HEK293T (cell line): Measurements from ENCODE around the gene C14orf180.

Experiments used
- CTCF ChIA-PET: fragments of 350-600 bp; formaldehyde crosslinking; extraction: SDS; loops from one replicate; lab custom pipeline; 2021; ENCODE audit warnings: antibody characterized with exemption, inconsistent platforms; lab: Yijun Ruan, JAX
- POLR2A ChIA-PET: fragments of 350-600 bp; formaldehyde crosslinking; extraction: SDS; loops from one replicate; lab custom pipeline; 2020; ENCODE audit warnings: antibody characterized with exemption, inconsistent platforms; lab: Yijun Ruan, JAX
- DNase-seq: peaks from one replicate; pipeline ENCODE4 v3.0.0; 2012; ENCODE audit warnings: mixed read lengths; ENCODE audit errors: extremely low spot score
- ARNT ChIP-seq: fragments of 450-650 bp; IDR thresholded peaks from 2 replicates; pipeline ENCODE4 v1.6.1; 2017; ENCODE audit warnings: mild to moderate bottlenecking
- BHLHE40 ChIP-seq: fragments of 450-650 bp; IDR thresholded peaks from 2 replicates; pipeline ENCODE4 v1.6.1; 2016; ENCODE audit warnings: mild to moderate bottlenecking, moderate library complexity, borderline replicate concordance
- CTBP1 ChIP-seq: fragments of 450-650 bp; IDR thresholded peaks from 2 replicates; pipeline ENCODE4 v1.6.1; 2016; ENCODE audit warnings: borderline replicate concordance
- ELF4 ChIP-seq: fragments of 450-650 bp; IDR thresholded peaks from 2 replicates; pipeline ENCODE4 v1.6.1; 2017; ENCODE audit warnings: antibody characterized with exemption
- FOXA1 ChIP-seq: fragments of 450-650 bp; IDR thresholded peaks from 2 replicates; pipeline ENCODE4 v1.6.1; 2016; ENCODE audit warnings: mild to moderate bottlenecking
- FOXK2 ChIP-seq: fragments of 450-650 bp; IDR thresholded peaks from 2 replicates; pipeline ENCODE4 v1.6.1; 2016; ENCODE audit warnings: mild to moderate bottlenecking
- FOXM1 ChIP-seq: fragments of 450-650 bp; IDR thresholded peaks from 2 replicates; pipeline ENCODE4 v1.6.1; 2017; ENCODE audit warnings: mild to moderate bottlenecking, borderline replicate concordance
- HDGF ChIP-seq: fragments of 450-650 bp; IDR thresholded peaks from 2 replicates; pipeline ENCODE4 v1.6.1; 2017; ENCODE audit warnings: antibody characterized with exemption, borderline replicate concordance
- L3MBTL2 ChIP-seq: fragments of 450-650 bp; conservative IDR thresholded peaks from 2 replicates; pipeline ENCODE4 v1.6.1; 2016; ENCODE audit warnings: mild to moderate bottlenecking
- LEF1 ChIP-seq: fragments of 450-650 bp; IDR thresholded peaks from 2 replicates; pipeline ENCODE4 v1.6.1; 2017; ENCODE audit warnings: mild to moderate bottlenecking, borderline replicate concordance
- NFRKB ChIP-seq: fragments of 450-650 bp; IDR thresholded peaks from 2 replicates; pipeline ENCODE4 v1.6.1; 2016; ENCODE audit warnings: mild to moderate bottlenecking, moderate library complexity
- PKNOX1 ChIP-seq: fragments of 450-650 bp; IDR thresholded peaks from 2 replicates; pipeline ENCODE4 v1.6.1; 2016
- SP1 ChIP-seq: fragments of 450-650 bp; IDR thresholded peaks from 2 replicates; pipeline ENCODE4 v1.6.1; 2017
- SUZ12 ChIP-seq: fragments of 450-650 bp; IDR thresholded peaks from 2 replicates; pipeline ENCODE4 v1.6.1; 2016; ENCODE audit warnings: mild to moderate bottlenecking
- TARDBP ChIP-seq: fragments of 450-650 bp; IDR thresholded peaks from 2 replicates; pipeline ENCODE4 v1.6.1; 2016
- ZNF384 ChIP-seq: fragments of 450-650 bp; IDR thresholded peaks from 2 replicates; pipeline ENCODE4 v1.6.1; 2016

Gene C14orf180

GRCh38 chr14:104595911-104596450 lies 16.4 kb downstream of the C14orf180 start:
- CTCF ChIA-PET, result no interaction called here
- POLR2A ChIA-PET, result no interaction called here
- no peak for DNase-seq
- TF ChIP-seq TARDBP, result no peak
- TF ChIP-seq NFRKB, result no peak
- no peak for TF ChIP-seq LEF1
- no peak for TF ChIP-seq L3MBTL2
- no peak for TF ChIP-seq FOXM1

GRCh38 chr14:104596451-104596918 lies 16.9 kb downstream of the C14orf180 start:
- POLR2A ChIA-PET, result no interaction called here
- CTCF ChIA-PET, result no interaction called here
- TF ChIP-seq FOXK2 (no peak), HDGF (no peak), ZNF384 (no peak), FOXA1 (no peak), SP1 (no peak), SUZ12 (no peak), PKNOX1 (no peak), TARDBP (no peak), ARNT (no peak), NFRKB (no peak), L3MBTL2 (no peak), CTBP1 (no peak), ELF4 (no peak), BHLHE40 (no peak), LEF1 (no peak), FOXM1 (no peak)
- DNase-seq, result no peak

GRCh38 chr14:104596927-104597351 lies 17.4 kb downstream of the C14orf180 start:
- ChIA-PET POLR2A (no interaction called here), CTCF (interaction anchor here (0.6 kb wide), 1 partner anchor 84 kb away, joined by 4 read pairs; no protein-coding TSS in a partner anchor)
- DNase-seq, result no peak
- TF ChIP-seq CTBP1 (no peak), NFRKB (no peak), PKNOX1 (no peak), SUZ12 (no peak), FOXK2 (no peak), HDGF (no peak), TARDBP (no peak), L3MBTL2 (no peak)

- ChIA-PET POLR2A (no interaction called here), CTCF (interaction anchor here (0.6 kb wide), 1 partner anchor 84 kb away, joined by 4 read pairs; no protein-coding TSS in a partner anchor)
- TF ChIP-seq ARNT (no peak), HDGF (no peak), FOXK2 (no peak), FOXA1 (no peak), PKNOX1 (no peak), SP1 (no peak), L3MBTL2 (no peak), CTBP1 (no peak), ZNF384 (no peak), SUZ12 (no peak), TARDBP (no peak), FOXM1 (no peak), LEF1 (no peak), BHLHE40 (no peak)
- no peak for DNase-seq
These were observed 18.0 kb downstream of the C14orf180 start for GRCh38 chr14:104597576-104597975.

GRCh38 chr14:104598039-104598909 lies 18.7 kb downstream of the C14orf180 start:
- POLR2A ChIA-PET, result no interaction called here
- CTCF ChIA-PET, result no interaction called here
- DNase-seq, result no peak
- TF ChIP-seq SUZ12, result no peak

GRCh38 chr14:104598910-104599273 lies 19.3 kb downstream of the C14orf180 start:
- ChIA-PET CTCF (no interaction called here), POLR2A (no interaction called here)
- TF ChIP-seq ARNT (no peak), ELF4 (no peak), FOXM1 (no peak), TARDBP (no peak), BHLHE40 (no peak), HDGF (no peak), NFRKB (no peak), ZNF384 (no peak), CTBP1 (no peak), SP1 (no peak), FOXA1 (no peak), LEF1 (no peak), L3MBTL2 (no peak), PKNOX1 (no peak), FOXK2 (no peak), SUZ12 (no peak)
- DNase-seq, result no peak
